Measurements from ENCODE around the gene SPSB3. TPM values are rescaled to one million over a fixed set of nuclear protein-coding genes. Genes with fewer than 3 reads are reported as not detected.

SPSB3 gene
- total and polyA plus RNA-seq, 9 of the 15 experiments (the other 6 are each of a cell fraction or from before 2014, with no cell fraction given) = 0.39 to 37.4 (median 7.1) TPM

GRCh38 chr16:1826691-1827573, 44.6 kb upstream of the SPSB3 start, which contains the start of the genes FAHD1 and HAGH (continued):
- TF ChIP-seq, protein P1, sequence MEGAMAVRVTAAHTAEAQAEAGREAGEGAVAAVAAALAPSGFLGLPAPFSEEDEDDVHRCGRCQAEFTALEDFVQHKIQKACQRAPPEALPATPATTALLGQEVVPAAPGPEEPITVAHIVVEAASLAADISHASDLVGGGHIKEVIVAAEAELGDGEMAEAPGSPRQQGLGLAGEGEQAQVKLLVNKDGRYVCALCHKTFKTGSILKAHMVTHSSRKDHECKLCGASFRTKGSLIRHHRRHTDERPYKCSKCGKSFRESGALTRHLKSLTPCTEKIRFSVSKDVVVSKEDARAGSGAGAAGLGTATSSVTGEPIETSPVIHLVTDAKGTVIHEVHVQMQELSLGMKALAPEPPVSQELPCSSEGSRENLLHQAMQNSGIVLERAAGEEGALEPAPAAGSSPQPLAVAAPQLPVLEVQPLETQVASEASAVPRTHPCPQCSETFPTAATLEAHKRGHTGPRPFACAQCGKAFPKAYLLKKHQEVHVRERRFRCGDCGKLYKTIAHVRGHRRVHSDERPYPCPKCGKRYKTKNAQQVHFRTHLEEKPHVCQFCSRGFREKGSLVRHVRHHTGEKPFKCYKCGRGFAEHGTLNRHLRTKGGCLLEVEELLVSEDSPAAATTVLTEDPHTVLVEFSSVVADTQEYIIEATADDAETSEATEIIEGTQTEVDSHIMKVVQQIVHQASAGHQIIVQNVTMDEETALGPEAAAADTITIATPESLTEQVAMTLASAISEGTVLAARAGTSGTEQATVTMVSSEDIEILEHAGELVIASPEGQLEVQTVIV (CRISPR knock-in tag; IDR thresholded peaks at IDR 0.05; ENCODE audit: borderline replicate concordance) = no peak
- TF ChIP-seq ZNF507 (tag; conservative IDR thresholded peaks at IDR 0.05) (no peak), BACH1 (tag; IDR thresholded peaks at IDR 0.05) (no peak), KAT8 (IDR thresholded peaks at IDR 0.05; ENCODE audit: low read depth) (no peak), PHTF2 (CRISPR knock-in tag; IDR thresholded peaks at IDR 0.05) (no peak), ZNF184 (CRISPR knock-in tag; IDR thresholded peaks at IDR 0.05) (no peak), EZH2 (IDR thresholded peaks at IDR 0.05; ENCODE audit: borderline replicate concordance, low read depth, low read length) (no peak), TAF7 (tag; IDR thresholded peaks at IDR 0.05) (peak; percentile 20; the same call in 1 of the 2 replicates), PHF20 (IDR thresholded peaks at IDR 0.05; ENCODE audit: partially characterized antibody) (peak; percentile 99), ZNF830 (CRISPR knock-in tag; IDR thresholded peaks at IDR 0.05) (0 out of 2 replicates have a peak, but pooled peaks have one; percentile 57), NCOA2 (IDR thresholded peaks at IDR 0.05; ENCODE audit: partially characterized antibody in 2 of 2) (no peak), PTTG1 (tag; IDR thresholded peaks at IDR 0.05; ENCODE audit: low read depth) (no peak), SMARCA4 (IDR thresholded peaks at IDR 0.05) (no peak), ZSCAN29 (IDR thresholded peaks at IDR 0.05) (no peak), SP1 (CRISPR knock-in tag; IDR thresholded peaks at IDR 0.05) (peak; percentile 87)
- TF ChIP-seq, protein P2, sequence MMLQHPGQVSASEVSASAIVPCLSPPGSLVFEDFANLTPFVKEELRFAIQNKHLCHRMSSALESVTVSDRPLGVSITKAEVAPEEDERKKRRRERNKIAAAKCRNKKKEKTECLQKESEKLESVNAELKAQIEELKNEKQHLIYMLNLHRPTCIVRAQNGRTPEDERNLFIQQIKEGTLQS (IDR thresholded peaks at IDR 0.05) = no peak; the same call in 1 of the 2 replicates
- TF ChIP-seq, protein P2 (CRISPR knock-in tag; conservative IDR thresholded peaks at IDR 0.05) = no peak
- TF ChIP-seq, protein P3, sequence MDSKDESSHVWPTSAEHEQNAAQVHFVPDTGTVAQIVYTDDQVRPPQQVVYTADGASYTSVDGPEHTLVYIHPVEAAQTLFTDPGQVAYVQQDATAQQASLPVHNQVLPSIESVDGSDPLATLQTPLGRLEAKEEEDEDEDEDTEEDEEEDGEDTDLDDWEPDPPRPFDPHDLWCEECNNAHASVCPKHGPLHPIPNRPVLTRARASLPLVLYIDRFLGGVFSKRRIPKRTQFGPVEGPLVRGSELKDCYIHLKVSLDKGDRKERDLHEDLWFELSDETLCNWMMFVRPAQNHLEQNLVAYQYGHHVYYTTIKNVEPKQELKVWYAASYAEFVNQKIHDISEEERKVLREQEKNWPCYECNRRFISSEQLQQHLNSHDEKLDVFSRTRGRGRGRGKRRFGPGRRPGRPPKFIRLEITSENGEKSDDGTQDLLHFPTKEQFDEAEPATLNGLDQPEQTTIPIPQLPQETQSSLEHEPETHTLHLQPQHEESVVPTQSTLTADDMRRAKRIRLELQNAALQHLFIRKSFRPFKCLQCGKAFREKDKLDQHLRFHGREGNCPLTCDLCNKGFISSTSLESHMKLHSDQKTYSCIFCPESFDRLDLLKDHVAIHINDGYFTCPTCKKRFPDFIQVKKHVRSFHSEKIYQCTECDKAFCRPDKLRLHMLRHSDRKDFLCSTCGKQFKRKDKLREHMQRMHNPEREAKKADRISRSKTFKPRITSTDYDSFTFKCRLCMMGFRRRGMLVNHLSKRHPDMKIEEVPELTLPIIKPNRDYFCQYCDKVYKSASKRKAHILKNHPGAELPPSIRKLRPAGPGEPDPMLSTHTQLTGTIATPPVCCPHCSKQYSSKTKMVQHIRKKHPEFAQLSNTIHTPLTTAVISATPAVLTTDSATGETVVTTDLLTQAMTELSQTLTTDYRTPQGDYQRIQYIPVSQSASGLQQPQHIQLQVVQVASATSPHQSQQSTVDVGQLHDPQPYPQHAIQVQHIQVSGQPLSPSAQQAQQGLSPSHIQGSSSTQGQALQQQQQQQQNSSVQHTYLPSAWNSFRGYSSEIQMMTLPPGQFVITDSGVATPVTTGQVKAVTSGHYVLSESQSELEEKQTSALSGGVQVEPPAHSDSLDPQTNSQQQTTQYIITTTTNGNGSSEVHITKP (IDR thresholded peaks at IDR 0.05; ENCODE audit: partially characterized antibody) = peak; percentile 74

Measured in K562 (cell line).